ENCODE data around the gene SLITRK3. TPM values are rescaled to one million over a fixed set of nuclear protein-coding genes. Genes with fewer than 3 reads are reported as not detected.

The SLITRK3 gene
- total RNA-seq = 0.27 and 0.37 TPM in 2 replicates
- long read RNA-seq = 0 reads

GRCh38 chr3:165195640-165196576 lies at the start of gene SLITRK3:
SLITRK3 (minus strand) TSS chr3:165196384; CDS start chr3:165190830, 5,554 bp downstream.
- no peak for DNase-seq (ENCODE audit: extremely low spot score, unreplicated experiment)
- H3K27me3 Mint-ChIP-seq (ENCODE audit: unreplicated experiment) = peaks cover 74% of the 10 kb centered on the region
- H3K27ac Mint-ChIP-seq (ENCODE audit: unreplicated experiment) = no peak within 1 kb of the TSS
- TF ChIP-seq CTCF (IDR thresholded peaks at IDR 0.05) = no peak
- H3K4me1 Mint-ChIP-seq (ENCODE audit: unreplicated experiment) = peaks cover 41% of the 10 kb centered on the region
- peak within 1 kb of the TSS; percentile 80 for H3K4me3 Mint-ChIP-seq (ENCODE audit: unreplicated experiment)
- H3K9me3 Mint-ChIP-seq (ENCODE audit: unreplicated experiment) = no peaks in the 10 kb centered on the region
- H3K36me3 Mint-ChIP-seq (ENCODE audit: unreplicated experiment) = no peaks in the 10 kb centered on the region

DNA sequence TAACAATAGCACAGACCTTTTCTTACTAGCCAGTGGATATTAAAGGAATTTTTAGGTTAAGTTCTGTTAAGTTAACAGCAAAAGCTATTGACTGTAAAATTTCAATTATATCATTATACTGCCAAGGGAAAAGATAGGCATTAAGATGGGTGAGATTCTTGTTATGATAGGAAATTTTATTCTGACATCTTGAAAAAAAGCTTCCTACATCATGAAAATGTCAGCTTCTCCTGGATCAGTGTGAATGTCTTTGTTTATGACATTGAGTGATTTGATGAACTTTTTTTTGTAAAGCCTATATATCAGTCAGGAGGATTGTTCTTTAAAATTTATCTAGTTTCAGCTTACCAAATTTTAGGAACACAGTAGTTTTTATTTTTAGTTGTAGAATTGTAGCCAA lies 47.4 kb upstream of the SLITRK3 start:
- peaks cover 12% of the 10 kb centered on the region for H3K27me3 Mint-ChIP-seq (ENCODE audit: unreplicated experiment)
- DNase-seq (ENCODE audit: extremely low spot score, unreplicated experiment) = no peak
- no peaks in the 10 kb centered on the region for H3K9me3 Mint-ChIP-seq (ENCODE audit: unreplicated experiment)
- TF ChIP-seq CTCF (IDR thresholded peaks at IDR 0.05) = no peak
- no peak overlapping the region for H3K27ac Mint-ChIP-seq (ENCODE audit: unreplicated experiment)
- H3K36me3 Mint-ChIP-seq (ENCODE audit: unreplicated experiment) = no peaks in the 10 kb centered on the region
- H3K4me1 Mint-ChIP-seq (ENCODE audit: unreplicated experiment) = no peaks in the 10 kb centered on the region
- H3K4me3 Mint-ChIP-seq (ENCODE audit: unreplicated experiment) = no peak overlapping the region

- no peak for DNase-seq (ENCODE audit: extremely low spot score, unreplicated experiment)
- H3K4me3 Mint-ChIP-seq (ENCODE audit: unreplicated experiment) = no peak overlapping the region
- TF ChIP-seq CTCF (IDR thresholded peaks at IDR 0.05) = no peak
- H3K9me3 Mint-ChIP-seq (ENCODE audit: unreplicated experiment) = no peaks in the 10 kb centered on the region
- H3K4me1 Mint-ChIP-seq (ENCODE audit: unreplicated experiment) = no peaks in the 10 kb centered on the region
- no peak overlapping the region for H3K27ac Mint-ChIP-seq (ENCODE audit: unreplicated experiment)
- no peaks in the 10 kb centered on the region for H3K27me3 Mint-ChIP-seq (ENCODE audit: unreplicated experiment)
- H3K36me3 Mint-ChIP-seq (ENCODE audit: unreplicated experiment) = no peaks in the 10 kb centered on the region
Measured at GRCh38 chr3:165233501-165234195, 37.5 kb upstream of the SLITRK3 start.

GRCh38 chr3:165225604-165226003 lies 29.4 kb upstream of the SLITRK3 start:
- no peak for TF ChIP-seq CTCF (IDR thresholded peaks at IDR 0.05)
- Mint-ChIP-seq H3K9me3 (ENCODE audit: unreplicated experiment) (no peaks in the 10 kb centered on the region), H3K36me3 (ENCODE audit: unreplicated experiment) (no peaks in the 10 kb centered on the region), H3K4me3 (ENCODE audit: unreplicated experiment) (no peak overlapping the region), H3K27ac (ENCODE audit: unreplicated experiment) (no peak overlapping the region), H3K4me1 (ENCODE audit: unreplicated experiment) (no peaks in the 10 kb centered on the region), H3K27me3 (ENCODE audit: unreplicated experiment) (peaks cover 15% of the 10 kb centered on the region)
- no peak for DNase-seq (ENCODE audit: extremely low spot score, unreplicated experiment)

GRCh38 chr3:165217739-165218138 lies 21.6 kb upstream of the SLITRK3 start:
- Mint-ChIP-seq H3K27me3 (ENCODE audit: unreplicated experiment) (peaks cover 28% of the 10 kb centered on the region), H3K27ac (ENCODE audit: unreplicated experiment) (no peak overlapping the region), H3K9me3 (ENCODE audit: unreplicated experiment) (no peaks in the 10 kb centered on the region), H3K4me1 (ENCODE audit: unreplicated experiment) (no peaks in the 10 kb centered on the region), H3K36me3 (ENCODE audit: unreplicated experiment) (no peaks in the 10 kb centered on the region), H3K4me3 (ENCODE audit: unreplicated experiment) (no peak overlapping the region)
- no peak for DNase-seq (ENCODE audit: extremely low spot score, unreplicated experiment)
- no peak for TF ChIP-seq CTCF (IDR thresholded peaks at IDR 0.05)
